SU-DHL-6 (cell line): ENCODE results near the gene MEGF10.

Experiments used
- EZH2phosphoT487 ChIP-seq: fragments of 200-600 bp; sonication (generic), shearing (Covaris generic); conservative IDR thresholded peaks from 2 replicates; pipeline ENCODE4 v1.6.1; 2018; ENCODE audit warnings: mild to moderate bottlenecking, antibody characterized with exemption, low read length, moderate library complexity, mixed read lengths
- TF ChIP-seq, protein P1 (sequence below): fragments of 200-600 bp; sonication (generic); IDR thresholded peaks from one replicate; pipeline ENCODE4 v1.5.1; 2017; ENCODE audit warnings: antibody characterized with exemption, mild to moderate bottlenecking, low read length, moderate library complexity; ENCODE audit not compliant: insufficient read depth, poor library complexity, severe bottlenecking

DNA sequence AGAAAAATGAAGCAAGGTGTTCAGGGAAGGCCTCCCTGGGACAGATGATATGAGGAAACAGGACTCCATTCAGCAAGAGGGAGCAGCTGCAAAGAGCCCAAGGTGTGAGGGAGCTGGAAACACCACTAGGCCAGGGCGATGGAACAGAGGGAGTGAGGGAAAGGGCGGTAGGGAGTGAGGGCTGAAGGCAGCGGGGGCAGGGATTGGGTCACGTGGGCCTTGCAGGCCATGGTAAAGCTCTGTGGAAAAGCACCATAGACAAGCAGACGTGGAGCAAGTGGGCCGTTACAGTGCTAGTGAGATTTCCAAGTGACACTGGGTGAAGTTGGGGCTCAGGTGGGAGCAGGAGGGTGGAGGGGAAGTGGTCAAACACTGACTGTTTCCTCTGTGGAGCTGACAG lies 216.0 kb downstream of the MEGF10 start:
- TF ChIP-seq, protein P1, sequence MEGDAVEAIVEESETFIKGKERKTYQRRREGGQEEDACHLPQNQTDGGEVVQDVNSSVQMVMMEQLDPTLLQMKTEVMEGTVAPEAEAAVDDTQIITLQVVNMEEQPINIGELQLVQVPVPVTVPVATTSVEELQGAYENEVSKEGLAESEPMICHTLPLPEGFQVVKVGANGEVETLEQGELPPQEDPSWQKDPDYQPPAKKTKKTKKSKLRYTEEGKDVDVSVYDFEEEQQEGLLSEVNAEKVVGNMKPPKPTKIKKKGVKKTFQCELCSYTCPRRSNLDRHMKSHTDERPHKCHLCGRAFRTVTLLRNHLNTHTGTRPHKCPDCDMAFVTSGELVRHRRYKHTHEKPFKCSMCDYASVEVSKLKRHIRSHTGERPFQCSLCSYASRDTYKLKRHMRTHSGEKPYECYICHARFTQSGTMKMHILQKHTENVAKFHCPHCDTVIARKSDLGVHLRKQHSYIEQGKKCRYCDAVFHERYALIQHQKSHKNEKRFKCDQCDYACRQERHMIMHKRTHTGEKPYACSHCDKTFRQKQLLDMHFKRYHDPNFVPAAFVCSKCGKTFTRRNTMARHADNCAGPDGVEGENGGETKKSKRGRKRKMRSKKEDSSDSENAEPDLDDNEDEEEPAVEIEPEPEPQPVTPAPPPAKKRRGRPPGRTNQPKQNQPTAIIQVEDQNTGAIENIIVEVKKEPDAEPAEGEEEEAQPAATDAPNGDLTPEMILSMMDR = no peak
- no peak for TF ChIP-seq EZH2phosphoT487
